Stimulated activated CD4-positive, alpha-beta T cell treated with anti-CD3 and anti-CD28 coated beads, Interleukin-12 subunit alpha, Interleukin-12 subunit beta, amount 100 ng/mL, for 48 hours (primary cell): ENCODE results near the gene NPAS4.
A peak's percentile ranks its signal among the peaks of the same experiment; 100 is the strongest.
"Not testable (repeated sequence)": the region's sequence is repeated elsewhere in the genome, so short reads cannot be mapped to it uniquely, and the experiment has no call there.

Source experiments
- DNase-seq, 3 donors: peaks; one replicate each; pipeline ENCODE4 v3.0.0-alpha.2; 2020; ENCODE audit warnings: low read depth in 2 of 3, low spot score in 1 of 3

Gene NPAS4

DNA sequence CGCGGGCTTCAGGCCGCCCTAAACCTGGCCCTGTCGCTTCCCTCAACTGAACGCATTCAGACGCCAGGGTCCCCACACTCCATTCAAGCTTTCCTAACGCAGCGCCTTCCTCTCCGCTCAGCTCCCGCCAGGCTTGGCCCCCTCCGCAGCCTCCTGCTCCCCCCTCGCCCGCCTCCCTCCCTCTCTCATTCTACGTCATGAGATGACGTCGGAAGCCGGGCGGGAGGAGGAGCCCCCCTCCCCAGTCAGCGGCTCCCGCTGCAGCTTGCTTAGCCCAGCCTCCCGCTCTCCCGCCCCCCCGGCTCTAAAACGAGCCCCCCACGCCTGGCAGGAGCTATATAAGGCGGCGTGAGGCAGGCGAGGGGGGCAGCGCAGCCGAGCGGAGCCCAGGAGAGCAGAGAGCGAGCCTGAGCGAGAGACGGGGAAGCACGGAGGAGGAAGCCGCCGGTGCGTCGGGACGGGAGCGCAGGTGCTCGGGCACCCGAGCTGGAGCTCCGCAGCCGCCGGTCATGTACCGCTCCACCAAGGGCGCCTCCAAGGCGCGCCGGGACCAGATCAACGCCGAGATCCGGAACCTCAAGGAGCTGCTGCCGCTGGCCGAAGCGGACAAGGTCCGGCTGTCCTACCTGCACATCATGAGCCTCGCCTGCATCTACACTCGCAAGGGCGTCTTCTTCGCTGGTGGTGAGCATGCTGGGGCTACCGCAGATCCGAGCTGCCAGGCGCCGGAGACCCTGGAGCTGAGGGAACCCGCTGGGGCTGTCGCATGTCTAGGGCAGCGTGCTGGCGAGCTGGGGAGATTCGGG, at the start of gene NPAS4:
Gene NPAS4 (plus strand): TSS at position 365 of the 806 bp plus-strand sequence. CDS start 145 bp downstream, at position 510.
- no peak for DNase-seq

DNA sequence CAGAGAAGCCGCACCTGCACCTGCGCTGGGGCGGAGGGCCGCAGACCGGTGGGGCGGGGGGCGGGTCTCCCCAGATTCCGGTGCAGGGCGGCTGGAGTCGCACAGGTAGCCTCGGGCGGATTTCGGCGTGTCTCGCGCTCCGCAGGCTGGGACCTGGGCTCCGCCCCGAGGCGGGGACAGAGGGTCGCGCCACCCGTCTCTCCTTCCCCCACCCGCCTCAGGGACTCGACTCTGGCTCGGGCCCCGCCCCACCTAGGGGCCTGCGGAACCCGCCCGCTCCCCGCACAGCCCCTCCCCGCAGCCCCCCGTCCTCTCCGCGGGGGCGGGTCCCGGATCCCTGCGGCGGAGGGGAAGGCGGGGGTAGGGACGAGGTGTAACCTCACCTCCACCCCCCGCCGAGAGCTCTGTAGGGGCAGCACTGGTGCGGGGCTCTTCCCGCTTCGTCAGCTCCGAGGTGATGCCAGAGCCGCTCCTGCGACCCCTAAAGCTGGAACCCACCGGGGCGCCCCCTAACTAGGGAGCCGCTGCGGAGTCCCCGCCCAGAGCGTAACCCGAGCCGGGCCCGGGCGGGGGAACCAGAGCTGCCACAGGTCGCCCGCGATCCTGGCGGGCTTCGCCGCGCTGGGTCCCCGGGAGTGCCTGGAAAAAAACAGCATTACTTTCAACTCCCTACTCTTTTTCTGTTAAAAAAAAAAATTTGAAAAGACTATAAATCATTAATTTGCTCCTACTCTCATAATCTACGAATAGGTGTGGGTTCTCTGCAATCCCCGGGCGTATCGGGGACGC, 49.0 kb upstream of the NPAS4 start, which contains the start of gene SLC29A2:
Gene SLC29A2 (minus strand): TSS at position 134 of the 789 bp plus-strand sequence. CDS start 169 bp downstream, outside the sequence.
- DNase-seq = peak; percentile 61 to 68 (median 66)

DNA sequence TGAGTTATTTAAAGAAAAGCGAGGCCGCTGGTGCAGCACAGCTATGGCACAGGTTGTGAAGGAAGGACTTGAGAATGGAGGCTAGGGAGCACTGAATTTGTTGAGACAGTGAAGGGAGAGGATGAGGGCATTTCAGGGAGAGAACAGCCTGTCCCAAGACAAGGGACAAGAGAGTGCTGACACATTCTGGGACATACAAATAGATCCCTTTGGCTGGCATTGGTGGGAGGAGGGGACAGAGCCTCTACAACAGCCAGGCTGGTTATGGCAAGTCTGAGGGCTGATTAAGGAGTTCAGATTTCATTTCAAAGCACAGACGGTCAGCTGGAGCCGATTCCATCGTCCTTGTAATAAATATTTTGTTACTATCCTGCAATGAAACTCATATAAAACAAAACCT, 47.6 kb upstream of the NPAS4 start:
- no peak for DNase-seq

DNA sequence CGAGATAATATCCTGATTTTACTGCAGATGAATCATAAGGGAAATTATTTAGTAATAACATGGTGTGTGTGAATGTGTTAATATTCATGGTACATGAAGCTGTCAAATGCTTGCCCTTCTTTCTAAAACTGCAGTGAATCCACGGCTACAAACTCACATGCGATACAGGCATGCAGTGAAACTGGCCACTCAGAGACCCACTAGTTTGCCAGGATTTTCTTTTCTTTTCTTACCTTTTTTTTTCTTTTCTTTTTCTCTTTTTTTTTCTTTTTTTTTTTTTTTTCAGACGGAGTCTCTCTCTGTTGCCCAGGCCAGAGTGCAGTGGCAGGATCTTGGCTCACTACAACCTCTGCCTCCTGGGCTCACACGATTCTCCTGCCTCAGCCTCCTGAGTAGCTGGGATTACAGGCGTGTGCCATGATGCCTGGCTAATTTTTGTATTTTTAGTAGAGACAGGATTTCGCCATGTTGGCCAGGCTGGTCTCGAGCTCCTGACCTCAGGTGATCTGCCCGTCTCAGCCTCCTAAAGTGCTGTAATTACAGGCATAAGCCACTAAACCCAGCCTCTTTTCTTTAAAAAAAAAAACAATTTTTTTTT, 47.0 kb upstream of the NPAS4 start:
- DNase-seq = not testable (repeated sequence)

DNA sequence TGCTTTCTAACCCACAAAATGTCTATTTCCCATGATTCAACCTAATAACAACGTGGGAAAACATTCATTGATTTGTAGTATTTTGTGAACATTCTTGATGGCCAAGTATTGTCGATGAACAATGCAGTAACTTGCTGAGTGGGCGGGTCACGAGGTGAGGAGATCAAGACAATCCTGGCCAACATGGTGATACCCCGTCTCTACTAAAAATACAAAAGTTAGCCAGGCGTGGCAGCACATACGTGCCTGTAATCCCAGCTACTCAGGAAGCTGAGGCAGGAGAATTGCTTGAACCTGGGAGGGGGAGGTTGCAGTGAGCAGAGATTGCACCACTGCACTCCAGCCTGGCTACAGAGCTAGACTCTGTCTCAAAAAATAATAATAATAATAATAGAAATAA, 40.6 kb upstream of the NPAS4 start:
- DNase-seq = not testable (repeated sequence)

DNA sequence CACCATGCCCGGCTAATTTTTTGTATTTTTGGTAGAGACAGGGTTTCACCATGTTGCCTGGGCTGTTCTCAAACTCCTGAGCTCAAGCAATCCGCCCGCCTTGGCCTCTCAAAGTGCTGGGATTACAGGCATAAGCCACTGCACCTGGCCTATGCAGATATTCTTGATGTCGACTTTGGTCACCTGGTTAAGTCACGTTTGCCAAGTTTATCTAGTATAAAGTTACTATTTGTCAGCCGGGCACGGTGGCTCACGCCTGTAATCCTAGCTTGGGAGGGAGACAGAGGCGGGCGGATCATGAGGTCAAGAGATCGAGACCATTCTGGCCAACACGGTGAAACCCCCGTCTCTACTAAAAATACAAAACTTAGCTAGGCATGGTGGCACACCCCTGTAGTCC, 36.5 kb upstream of the NPAS4 start:
- not testable (repeated sequence) for DNase-seq

DNA sequence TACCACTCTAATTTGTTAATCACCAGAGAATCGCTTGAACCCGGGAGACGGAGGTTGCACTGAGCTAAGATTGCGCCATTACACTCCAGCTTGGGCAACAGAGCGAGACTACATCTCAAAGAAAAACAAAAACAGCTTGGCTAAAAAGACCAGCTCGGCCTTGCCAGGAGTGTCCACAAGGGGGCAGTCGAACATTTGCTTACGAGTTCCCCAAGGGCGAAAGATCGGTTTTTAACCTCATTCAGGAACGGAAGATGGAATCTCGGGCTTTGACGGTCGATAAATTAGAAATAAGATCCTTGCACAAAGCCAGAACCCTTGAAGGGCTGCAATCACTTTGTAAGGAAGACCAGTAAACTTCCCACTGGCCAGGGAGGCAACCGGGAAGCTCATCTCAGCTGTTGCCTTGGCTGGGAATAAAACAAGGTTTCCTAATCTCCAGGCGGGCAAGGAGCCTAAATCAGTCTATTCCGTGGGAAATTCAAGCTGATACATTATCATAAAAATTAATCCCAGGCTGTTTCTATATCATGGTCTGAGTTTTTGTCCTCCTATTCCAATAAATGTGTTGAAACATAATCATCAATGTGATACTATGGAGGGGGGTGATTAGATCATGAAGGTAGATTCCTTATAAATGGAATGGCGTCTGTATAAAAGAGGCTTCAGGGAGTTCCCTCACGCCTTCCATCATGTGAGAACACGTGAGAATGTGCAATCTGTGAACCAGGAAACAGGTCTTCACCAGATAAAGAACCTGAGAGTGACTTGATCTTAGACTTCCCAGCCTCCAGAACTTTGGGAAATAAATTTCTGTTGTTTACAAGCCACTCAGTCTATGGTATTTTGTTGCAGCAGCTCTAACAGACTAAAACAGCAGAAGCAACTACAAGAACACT, 34.4 kb upstream of the NPAS4 start:
- DNase-seq = peak; percentile 72 to 92 (median 74)

DNA sequence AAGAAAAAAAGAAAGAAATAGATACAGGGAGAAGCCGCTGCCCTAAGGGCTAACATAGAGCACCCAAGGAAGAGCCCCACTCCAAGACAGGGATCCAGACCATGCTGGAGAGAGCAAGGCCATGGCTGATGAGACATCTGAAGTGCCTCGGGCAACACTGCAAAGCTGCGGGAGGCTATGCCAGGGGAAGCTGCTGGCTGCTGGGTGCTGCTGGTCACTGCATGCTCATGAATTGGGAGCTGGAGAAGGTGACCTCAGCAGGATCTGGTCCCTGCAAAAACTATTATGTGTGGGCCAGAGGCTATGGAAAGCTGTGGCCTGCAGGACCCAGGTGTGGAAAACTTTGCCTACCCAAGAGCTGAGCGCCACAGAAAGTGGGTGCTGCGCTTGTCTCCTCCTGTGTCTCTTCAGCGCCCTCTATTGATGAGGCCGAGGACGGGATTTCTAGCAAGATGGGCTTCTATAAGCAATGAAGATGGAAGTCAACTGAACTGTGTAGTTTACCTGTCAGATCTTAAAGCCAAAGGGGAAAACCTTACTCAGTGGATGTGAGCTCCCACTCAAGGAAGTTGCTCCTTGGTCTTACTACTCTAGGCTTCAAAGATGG, 32.0 kb upstream of the NPAS4 start:
- peak; percentile 57 to 73 (median 67) for DNase-seq

DNA sequence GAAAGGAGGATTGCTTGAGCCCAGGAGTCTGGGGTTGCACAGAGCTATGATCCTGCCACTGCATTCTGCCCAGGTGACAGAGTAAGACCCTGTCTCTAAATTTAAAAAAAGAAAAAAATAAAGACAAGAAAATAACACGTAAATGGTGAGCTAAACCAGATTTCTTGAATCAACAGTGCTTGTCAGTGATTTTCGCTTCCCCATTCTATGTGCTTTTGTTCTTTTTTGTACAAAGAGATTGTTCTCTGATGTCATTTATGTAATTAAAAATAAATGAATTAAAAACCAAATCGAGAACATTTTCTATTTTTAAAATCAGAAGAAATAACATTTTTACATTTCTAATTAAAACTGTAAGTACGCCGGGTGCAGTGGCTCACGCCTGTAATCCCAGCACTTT, 29.5 kb upstream of the NPAS4 start:
- no peak for DNase-seq

DNA sequence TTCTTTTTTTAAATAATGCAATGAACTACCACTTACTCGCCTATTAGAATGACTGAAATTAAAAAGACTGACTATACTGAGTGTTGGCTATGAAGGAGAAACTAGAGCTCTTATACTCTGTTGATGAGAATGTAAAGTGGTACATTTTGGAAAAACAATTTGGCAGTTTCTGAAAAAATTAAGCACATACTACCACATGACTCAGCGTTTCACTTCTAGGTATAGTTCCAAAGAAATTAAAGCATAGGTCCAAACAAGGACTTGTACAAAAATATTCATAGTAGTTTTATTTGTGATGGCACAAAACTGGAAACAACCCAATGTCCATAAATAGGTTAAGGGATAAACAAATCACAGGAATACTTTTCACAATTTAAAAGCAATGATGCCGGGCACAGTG, 26.9 kb upstream of the NPAS4 start:
- DNase-seq = no peak

DNA sequence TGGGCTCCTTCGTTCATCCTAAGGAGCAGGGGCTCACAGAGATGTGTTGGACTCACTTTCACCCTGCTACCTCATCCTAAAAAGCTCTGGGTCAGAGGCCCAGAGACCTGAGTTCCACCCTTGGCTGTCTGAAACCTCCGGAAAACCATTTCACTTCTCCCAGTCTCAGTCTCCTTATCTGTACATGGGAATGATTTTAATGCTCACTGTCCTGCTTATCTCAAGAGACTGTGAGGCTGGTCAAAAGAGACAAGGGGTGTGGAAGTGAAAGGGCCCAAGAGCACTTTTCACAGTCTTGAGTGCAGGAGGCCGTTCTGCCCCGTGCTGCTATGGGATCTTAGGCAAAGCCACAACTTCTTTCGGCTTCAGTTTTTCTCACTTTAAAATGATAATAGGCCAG, 13.2 kb upstream of the NPAS4 start:
- DNase-seq = no peak

DNA sequence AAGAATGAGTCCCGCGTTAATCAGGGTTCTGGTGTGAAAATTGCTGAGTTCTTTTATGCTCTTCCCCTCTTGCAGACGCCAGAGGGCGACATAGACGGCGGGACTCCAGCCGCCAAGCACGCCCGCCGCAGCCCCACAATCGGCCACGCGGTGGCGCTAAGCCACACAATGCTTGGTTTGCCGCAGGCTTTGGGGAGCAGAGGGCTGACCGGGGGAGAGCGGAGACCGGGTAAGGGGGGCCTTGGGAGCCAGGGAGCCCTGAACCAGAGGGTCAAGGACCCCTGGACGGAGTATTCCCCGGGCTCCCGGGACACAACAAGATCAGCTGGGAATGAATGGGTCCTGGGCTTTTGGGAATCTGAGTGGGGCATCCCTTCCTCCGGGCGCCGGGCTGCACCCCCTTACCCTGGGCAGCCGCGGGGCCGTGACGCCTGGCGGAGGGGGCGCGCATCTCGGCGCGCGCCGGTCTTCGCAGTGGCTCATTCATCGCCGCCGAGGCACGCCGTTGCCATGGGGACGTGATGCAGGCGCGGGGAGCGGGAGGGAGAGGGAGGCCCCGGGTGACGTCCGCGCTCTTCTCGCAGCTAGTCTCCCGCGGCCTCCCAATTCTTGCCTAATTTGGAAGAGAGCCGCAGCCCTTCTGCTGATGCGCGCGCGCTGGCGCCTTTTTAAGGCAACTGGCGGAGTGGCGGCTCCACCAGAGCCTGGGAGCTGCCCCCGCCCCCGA, 12.2 kb upstream of the NPAS4 start:
- peak; percentile 85 to 99 (median 89) for DNase-seq

DNA sequence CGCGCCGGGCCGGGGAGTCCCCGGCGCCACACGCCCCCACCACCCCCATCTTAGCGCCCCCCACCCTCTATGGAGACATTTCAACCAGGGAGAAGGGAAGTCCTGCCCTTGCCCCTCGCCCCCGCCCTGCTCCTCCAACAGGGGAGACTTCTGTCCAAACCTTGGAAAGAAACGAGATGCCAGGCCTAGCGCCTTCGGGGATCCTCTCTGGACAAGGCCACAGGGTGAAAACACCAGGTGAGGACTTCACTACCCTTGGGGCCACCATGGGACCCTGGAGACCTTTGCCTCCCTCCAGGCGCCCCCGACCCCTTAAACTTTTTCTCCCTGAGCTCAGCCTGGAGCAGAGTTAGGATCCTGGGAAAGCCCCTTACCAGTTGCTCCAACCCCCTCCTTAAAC, 11.6 kb upstream of the NPAS4 start:
- DNase-seq = no peak

DNA sequence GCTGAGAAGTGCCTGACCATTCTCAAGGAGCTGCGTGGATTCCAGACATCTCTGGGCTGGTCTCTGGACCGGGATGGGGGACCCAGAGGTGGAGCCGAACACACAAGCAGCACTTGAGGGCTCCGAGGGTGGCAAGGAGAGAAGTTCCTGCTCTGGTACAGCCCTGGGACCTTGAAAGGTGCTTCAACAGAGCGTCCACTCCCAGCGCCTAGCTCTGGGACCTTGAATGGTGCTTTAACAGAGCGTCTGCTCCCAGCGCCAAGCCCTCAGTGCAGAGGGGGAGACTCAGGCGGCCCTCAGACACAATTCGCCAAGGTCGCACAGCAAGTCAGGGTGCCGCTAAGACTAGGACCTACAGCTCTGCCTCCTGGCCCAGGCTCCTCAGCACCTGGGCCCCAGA, 10.6 kb upstream of the NPAS4 start:
- DNase-seq = no peak

DNA sequence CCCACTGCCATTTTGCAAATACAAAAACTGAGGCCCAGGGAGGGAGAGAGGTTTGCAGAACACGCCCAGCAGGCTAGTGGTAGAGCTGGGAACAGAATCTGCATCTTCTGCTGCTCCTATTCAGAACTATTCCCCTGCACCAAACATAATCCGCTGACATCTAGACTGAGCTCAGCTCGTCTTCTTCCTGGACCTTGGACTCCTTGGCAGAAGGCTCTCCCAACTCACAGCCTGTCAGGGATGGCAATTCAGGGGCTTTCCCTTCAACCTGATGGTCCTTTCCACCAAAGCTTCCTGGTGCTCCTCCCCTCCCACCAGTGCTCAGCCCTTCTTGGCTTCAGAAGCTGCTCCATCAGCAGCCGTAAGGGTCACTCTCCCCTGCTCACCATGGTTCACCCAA, 9.5 kb upstream of the NPAS4 start:
- DNase-seq = no peak

DNA sequence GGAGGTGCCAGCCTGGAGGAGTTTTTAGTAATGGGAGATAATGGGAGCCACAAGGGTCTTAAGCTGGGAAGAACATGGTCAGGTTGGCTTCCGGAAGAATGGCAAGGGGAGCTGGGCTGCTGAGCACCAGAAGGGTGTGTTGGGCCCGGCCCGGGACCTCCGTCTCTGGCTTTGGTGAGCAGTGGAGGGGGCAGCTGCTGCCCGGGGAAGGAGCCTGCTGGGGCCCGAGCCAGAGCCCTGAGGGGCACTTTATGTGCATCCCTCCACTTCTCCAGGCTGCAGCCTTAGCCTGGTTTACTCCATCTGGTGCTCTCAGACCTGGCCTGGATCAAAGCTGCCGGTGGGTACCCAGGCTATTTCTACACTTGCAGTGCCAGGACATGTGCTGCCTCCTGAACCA, 8.7 kb upstream of the NPAS4 start:
- DNase-seq = no peak

DNA sequence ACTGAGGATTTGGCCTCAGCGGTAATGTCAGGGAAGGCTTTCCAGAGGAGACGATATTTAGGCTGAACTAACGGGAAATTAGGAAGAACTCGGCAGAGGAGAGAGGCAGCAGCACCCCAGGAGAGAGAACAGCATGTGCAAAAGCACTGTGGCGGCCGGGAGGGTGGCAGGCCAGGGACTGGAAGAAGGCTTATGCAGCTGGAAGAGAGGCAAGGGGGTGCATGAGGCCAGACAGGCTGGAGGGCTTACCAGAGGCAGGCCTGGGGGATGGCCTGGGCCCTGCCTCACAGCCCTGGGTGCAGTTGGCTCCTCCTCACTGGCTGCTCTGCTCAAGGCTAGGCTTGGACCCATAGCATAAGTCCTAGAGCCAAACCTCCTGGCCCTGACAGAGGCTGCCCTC, 7.7 kb upstream of the NPAS4 start:
- DNase-seq = no peak

DNA sequence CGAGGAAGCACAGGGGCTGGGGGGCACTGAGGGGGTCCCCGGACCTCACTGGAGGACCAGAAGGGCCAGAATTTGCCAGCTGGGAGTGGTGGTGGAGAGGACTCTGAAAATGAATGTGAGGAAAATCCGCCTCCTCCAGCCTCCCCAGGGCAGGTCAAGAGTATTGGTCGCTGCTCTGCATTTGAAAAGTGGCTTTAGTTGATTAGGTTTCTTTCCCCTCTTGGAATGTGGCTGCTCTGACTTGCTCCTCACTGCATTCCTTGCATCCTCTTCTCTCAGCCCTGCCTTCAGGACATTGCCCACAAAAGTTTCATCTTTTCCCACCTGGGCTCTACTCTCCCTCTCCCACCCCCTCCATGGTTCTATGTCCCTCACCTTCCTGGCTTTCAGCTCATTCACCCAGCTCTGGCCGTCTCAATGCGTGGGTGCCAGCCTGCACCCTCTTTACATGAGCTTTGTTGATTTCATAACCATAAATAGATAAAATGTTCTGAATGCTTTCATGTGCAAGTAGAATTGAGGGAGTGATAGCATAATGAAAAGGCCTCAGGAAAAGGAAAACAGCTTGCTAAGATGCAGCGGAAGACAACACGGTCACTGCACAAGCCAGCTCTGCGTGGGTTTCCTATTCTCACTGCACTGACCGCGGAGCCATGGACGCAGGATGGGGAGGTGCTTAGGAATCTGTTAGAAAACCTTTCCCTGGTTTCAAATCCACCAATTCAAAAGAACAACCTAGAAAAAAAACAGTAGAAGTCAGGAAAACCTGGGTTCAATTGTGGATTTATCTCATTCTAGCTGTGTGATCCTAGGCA, 6.5 kb upstream of the NPAS4 start:
- no peak for DNase-seq

DNA sequence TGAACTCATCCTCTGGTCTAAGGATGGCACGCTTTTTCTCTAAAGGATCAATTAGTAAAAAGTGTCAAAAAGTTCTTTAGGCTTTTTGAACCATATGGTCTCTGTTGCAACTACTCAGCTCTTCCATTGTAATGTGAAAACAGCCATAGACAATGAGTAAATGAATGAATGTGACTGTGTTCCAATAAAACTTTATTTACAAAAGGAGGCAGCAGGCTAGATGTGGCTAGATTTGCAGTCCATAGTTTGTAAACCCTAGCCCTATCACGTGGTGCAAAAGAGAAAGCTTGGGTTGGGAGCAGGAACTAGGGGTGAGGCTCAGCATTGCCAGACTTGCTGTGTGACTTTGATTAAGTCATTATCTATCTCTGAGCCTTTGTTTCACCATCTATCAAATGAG, 5.4 kb upstream of the NPAS4 start:
- DNase-seq = no peak
